ENCODE measurements around the gene LSM3.
"Not testable (repeated sequence)": the region's sequence is repeated elsewhere in the genome, so short reads cannot be mapped to it uniquely, and the experiment has no call there.

LSM3 gene

DNA sequence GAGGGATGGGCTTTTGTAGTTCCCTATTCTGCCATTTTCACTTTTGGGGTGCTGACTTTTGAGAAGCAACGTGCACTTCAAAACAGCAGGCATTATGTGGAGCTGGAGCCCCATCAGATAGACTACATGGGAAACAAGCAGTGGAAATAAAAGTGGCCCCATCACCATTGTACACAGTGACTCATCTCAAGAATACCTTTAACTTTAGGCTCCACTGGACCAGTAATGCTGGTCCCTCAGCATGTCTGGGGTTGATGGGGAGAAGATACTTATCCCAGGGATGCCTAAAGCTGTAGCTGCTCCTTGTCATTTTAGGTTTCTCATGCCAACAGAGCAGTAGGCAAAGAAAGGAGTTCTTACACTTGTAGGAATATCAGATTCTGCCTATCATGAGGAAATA is 45.0 kb downstream of the LSM3 start:
- DNase-seq: no peak

DNA sequence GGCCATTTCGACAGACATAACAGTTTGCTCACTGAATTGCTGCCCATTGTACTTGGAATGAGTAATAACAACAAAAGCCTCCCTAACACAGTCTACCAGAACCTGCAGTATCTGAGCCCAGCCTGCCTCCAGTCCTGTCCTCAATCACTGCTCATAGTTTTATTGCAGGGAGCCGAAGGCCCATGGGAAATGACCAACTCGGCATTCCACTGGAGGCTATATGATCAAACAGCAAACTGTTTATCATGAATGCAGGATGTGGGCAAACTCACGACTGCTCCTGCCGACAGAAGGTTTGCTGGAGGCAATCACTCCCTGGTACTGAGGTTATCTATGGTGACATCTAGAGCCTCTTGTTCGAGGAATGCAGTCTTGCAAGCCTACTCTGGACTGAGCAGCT is 46.3 kb downstream of the LSM3 start:
- no peak for DNase-seq

DNA sequence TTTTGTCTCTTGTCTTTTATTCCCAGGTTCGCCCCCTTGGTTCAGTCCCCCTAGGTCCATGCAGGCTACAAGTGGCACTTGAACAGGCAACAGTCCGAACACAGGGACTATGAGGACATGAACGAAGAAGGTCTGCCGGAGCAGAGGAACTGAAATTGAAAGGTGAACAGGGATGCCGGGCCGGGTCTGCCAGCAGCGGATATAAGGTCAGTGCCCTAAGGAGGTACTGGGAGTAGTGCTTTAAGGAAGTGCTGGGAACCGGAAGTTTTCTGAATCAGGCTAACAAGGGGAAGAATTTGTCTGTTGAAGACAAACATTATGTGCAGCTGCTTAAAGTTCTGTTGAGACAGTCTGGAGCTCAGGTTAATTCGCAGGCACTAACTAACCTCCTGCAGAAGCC is 46.8 kb downstream of the LSM3 start:
- DNase-seq: no peak

DNA sequence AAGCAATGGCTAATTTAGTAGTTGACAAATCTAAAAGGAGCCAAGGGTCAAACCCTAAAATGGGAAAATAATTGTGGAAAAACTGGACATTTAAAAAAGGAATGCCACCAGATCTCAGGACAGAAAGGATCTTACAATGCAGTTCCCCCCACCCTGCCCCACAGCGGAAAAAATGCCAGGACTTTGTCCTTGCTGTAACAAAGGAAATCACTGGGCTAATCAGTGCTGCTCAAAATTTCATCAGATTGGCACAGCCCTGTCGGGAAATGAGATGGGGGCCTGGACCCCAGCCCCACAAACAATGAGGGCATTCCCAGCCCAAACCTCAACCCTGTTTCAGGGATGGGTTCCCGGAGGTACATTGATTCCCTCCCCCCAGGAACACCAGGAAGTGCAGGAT is 47.7 kb downstream of the LSM3 start:
- DNase-seq: not testable (repeated sequence)

DNA sequence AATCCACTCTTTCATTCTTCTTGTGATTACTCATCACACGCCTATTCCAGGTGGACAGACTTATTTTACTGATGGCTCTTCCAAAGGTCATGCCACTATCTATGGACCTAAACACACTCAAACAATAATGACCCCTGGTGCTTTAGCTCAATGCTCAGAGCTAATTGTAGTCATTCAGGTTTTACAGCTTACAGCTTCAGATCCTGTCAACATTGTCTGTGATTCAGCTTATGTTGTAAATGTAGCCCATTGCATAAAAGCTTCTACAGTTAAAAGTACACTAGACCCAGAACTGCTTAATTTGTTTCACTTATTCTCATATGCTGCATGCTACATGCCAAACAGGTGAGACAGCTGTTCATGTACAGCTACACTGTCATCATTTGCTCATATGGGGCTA is 49.2 kb downstream of the LSM3 start:
- no peak for DNase-seq

DNA sequence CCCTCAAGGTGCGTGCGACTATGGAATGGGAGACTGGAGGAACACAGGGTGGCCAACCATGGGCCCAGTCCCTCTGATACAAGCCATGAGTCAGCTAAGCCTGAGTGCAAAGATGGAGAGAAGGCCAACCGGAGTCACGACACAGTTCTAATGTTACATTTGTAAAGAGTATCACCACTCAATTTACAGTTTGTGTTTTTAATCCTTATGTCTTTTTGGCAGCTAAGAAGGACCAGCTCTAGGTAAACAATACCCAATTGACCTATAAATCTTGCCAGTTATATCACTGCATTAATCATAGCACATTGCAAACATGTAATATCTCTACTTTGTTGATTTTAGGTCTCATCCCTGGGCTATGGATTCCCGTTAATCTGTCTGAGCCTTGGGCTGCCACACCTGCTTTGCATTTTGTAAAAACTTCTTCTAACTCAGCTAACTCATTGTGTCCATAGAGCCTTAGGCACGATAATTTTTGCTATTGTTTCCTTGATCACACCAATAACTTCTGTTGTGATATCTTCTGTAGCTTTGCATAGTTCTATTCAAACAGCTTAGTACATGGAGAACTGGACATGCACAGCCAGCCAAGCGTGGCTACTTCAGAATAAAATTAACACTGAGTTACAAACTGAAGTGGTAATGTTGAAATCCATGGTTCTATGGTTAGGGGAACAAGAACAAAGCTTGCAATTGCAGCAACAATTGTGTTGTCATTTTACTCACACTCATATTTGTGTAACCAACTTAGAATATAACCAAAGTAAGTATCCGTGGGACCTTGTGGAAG is 50.3 kb downstream of the LSM3 start:
- DNase-seq: no peak

DNA sequence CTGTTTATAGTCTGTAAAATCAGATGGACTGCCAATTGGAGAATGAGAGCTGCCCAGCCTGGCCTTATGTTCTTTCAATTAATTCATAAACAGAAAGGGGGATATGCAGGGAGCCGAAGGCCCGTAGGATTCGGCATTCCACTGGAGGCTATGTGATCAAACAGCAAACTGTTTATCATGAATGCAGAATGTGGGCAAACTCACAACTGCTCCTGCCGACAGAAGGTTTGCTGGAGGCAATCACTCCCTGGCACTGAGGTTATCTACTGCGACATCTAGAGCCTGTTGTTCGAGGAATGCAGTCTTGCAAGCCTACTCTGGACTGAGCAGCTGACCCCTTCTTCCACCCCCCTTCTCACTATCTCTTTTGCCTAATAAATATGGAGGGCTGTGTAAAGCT is 51.1 kb downstream of the LSM3 start:
- not testable (repeated sequence) for DNase-seq

DNA sequence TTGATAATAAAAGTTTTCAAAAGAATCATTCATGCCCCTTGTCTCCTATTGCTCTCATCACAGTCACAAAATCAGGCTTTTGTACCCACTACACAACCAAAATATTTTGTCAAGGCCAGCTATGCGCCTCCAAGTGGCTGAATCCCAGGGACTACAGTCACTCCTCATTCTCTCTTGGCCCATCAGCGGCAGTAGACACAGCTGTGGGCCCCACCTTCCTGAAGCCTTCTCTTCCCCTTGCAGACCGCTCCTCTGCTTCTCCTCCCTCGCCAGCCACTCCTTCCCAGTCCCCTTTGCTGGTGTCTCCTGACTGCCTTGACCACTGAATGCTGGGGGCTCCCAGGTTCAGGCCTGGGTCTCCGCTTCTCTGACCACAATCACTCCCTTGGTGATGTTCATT is 52.1 kb downstream of the LSM3 start:
- DNase-seq: no peak

DNA sequence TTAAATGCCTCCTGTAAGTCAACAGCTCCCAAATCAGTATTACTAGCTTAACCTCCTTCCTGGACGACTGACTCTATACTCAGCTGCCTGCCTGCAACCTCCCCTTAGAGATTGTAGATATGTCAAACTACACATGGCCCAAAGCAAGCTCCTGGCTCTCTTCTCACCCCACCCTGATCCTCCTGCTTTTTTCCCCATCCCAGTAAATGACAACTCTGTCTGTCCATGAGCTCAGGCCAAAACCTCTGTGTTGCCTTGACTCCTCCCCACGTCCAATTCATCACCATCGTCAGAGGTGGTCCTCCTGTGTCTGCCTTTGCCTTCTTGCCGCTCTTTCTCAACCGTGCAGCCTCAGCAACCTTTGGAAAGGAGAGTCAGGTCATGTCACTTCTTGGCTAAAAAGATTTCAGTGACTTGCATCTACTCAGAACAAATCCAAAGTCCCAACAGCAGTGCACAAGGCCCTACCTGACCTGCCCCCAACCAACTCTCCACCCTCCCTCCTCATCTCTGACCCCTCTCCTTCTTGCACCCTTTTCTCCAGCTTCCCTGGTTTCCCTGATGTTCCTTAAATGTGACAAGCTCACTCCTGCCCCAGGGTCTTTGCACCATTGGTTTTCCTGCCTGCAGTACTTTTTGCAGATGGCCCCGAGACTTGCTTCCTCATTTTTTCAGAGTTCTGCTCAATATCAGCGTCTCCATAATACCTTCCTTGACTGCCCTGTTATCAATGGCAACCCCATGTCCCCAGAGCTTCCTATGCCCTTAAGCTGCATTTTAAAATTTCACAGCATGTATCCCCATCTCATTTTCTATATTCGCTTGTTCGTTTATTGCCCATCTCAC is 52.8 kb downstream of the LSM3 start:
- DNase-seq: no peak

DNA sequence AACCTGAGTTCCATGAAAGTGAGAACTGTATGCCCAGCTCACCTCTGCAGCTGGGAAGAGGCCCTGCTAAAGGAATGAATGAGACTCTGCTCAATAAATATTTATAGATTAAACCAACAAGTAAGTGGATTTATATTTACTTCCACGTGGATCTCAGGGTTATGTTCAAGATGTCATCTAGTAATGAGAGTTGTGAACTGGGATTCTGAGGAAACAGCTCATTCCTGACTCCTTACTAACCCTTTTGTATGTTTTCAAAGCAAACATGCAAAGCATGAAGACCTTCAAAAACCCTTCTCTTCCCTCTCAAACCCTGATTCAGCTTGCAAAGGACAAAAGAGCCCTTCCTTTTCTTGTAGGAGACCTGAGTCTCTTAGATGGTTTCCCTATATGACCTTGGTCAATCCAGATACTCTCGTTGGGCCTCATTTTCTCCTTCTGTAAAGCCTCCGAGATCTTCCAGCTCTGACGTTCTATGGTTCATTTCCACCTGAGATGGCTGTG is 53.4 kb downstream of the LSM3 start:
- no peak for DNase-seq

DNA sequence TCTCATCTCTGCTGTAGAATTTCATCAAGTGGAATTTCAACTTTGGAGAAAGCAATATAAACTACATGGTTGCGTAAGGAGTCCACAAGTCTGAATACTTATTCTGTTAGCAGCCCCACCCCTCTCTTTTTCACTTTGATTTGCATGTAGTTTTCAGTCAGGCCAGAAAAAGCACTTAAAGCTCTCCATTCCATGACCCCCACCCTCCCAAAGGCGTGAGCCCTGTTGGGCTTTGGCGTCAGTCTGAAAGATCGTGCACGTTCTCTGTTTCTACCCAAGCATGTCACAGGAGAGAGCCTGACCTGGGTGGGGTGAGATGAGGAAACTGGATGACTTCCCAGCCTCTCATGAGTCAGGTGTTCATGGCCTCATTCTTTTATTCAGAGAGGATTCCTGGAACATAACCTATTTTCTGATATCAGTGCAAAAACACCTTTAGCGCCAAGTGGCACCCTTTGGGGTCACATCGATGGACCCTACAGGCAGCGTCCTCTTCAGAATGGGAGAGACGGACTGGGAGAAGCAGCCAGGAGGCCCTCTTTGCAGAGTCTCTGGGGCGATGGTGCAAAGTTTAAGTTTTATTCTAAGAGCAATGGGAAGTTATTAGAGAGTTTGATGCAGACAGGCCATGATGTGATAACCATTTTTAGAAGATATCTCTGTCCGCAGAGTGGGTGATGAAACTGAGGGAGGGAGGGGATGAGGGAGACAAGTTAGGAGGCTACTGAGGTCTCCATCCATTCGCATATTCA is 55.8 kb downstream of the LSM3 start:
- DNase-seq: no peak

DNA sequence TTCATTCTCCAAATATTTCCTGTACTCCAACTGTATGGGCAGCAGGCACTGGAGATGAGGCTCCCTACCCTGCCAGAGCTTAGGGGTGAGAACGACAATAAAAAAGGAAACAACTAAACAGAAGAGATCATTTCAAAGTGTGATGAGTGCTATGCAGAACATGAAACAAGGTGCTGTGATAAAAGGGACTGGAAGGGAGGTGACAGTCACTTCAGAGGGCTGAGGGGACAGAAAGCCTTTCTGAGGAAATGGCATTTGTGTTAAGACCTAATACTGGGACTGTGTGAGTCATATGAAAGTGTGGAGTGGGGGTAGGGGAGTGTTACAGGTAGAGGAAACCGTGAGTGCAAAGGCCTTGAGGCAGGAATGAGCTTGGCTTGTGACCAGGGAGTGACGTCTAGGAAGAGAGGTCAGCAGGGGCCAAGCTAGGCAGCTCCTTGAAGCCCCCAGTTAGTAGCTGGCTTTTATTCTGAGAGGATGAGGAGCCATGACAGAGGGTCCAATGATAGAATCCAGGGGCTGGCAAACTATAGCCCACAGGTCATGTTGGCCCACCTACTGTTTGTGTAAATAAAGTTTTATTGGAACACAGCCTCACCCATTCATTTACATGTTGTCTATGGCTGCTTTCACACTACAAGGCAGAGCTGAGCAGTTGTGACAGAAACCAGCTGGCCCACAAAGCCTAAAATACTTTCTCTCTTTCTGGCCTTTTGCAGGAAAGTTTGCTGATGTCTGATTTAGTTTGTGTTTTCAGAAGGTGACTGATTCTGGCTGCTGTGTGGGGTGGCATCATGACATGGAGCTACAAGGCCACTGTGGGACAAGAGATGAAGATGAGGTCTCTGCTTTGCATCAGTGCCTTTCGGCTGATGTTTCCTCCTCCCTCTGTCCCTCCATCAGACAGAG is 56.6 kb downstream of the LSM3 start:
- no peak for DNase-seq

DNA sequence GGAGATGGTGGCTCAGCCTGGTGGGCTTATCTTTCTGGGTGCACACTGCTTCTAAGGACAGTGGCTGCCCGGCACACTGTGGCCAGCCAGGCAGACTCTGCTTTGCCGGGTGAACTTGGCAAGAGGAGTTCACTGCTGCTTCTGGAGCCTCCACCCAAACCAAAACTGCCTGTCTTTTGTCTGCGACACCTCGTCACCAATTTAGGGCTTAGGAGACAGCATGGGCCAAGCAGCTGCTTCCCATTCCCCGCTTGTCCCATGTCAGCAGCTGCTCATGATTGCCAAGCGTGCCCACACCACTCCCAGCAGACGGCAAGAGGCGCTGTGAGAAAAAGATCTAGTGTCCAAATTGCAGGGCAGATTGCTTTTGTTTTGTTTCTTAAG is 57.3 kb downstream of the LSM3 start:
- no peak for DNase-seq

DNA sequence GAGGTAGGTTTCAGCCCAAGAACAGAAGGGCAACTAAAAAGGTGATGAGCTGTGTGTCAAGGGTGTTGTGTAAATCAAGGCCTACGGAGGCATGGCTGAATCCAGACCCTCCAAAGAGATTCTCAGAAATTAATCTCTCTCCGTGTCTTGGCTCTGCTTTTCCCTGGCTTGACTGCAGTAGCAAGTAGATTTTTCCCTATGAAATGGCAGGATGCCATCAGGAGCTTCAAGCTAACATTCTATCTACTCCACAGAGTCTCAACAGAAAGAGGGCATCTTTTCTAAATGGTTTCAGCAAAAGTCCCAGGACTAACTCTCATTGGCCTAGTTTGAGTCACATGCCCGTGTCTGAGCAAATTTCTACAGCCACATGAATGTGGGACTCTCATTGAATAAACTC is 58.3 kb downstream of the LSM3 start:
- no peak for DNase-seq

DNA sequence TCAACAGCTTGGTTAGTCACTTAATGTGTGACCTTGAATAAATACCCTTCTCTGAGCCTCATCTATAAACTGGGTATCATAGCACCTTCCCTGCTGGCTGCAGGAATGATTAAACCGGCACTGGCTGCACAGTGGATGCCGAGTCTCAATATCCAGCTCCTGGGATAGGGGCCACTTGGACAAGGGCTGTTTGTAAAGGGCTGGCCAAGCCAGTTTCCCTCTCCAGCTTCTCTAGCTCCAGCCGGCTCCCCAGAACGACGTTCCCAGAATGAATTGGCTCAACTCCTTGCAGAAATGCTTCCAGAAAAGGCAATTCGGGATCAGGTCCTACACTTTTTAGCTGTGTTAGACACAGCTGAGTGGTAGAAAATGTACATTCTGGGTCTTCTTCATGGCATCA is 58.8 kb downstream of the LSM3 start:
- DNase-seq: no peak

DNA sequence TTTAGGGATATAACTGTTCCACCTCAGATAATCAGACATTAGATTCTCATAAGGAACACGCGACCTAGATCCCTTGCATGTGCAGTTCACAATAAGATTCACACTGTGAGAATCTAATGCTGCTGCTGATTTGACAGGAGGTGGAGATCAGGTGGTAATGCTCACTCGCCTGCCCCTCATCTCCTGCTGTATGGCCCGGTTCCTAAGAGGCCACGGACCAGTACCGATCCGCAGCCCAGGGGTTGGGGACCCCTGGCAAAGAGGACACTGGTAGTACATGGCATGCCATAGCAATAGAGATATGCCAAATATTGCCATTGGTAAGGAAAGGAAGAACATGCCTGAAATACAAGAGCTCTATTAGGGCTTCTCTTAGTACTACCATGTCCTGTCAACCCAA is 59.7 kb downstream of the LSM3 start:
- no peak for DNase-seq

DNA sequence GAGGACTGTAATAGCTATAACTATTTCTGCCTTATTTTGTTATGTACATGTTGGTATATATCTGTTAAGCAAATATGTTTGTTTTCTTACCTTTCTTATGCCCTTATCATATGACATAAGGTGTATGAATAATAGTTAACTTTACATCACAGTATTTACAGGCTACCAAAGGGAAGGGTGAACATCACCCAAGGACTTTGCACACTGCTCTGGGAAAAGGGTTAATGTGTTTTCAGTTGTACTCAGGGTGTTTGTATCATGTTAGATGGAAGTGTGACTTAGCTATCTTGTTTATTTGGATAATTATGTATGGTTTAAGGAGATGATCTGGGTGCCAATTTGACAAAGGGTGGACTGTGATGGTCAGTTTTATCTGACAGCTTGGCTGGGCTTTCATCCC is 60.3 kb downstream of the LSM3 start:
- no peak for DNase-seq

DNA sequence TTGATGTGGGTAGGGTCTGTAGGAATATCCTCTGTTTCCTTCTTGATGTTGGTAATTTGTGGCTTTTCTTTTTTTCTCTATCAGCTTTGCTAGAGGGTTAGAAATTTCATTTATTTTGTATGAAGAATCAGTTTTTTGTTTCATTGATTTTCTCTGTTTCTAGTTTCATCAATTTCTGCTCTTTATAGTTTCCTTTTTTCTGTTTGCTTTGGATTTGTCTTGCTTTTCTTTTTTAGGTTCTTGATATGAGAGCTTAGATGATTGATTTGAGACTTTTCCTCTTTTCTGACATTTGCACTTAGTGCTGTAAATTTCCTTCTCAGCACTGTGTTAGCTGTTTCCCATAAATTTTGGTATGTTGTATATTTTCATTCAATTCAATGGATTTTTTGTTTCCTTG is 61.3 kb downstream of the LSM3 start:
- no peak for DNase-seq

DNA sequence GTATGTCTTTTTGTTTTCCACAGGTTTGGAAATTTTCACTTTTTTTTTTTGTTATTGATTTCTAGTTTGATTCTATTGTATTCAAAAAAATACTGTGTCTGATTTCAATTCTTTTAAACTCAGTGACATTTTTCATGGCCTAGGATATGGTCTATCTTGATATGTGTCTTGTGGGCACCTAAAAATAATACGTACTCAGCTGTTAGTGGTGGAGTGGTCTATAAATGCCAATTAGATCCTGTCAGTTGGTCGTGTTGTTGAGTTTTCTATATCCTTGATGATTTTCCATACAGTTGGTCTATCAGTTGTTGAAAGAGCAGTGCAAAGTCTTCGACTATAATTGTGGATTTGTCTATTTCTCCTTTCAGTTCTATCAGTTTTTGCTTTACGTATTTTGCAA is 61.7 kb downstream of the LSM3 start:
- DNase-seq: no peak

DNA sequence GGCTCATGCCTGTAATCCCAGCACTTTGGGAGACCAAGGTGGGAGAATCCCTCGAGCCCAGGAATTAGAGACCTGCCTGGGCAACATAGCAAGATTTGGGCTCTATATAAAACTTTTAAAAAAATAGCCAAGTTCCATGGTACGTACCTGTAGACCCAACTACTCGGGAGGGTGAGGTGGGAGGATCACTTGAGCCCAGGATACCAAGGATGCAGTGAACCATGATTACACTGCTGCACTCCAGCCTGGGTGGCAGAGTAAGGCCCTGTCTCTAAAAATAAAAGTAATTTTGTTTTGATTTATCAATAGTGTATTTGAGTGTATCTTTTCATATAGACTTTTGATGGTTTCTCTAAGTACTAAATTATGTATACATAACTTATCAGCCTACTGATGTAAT is 63.1 kb downstream of the LSM3 start:
- DNase-seq: no peak

DNA sequence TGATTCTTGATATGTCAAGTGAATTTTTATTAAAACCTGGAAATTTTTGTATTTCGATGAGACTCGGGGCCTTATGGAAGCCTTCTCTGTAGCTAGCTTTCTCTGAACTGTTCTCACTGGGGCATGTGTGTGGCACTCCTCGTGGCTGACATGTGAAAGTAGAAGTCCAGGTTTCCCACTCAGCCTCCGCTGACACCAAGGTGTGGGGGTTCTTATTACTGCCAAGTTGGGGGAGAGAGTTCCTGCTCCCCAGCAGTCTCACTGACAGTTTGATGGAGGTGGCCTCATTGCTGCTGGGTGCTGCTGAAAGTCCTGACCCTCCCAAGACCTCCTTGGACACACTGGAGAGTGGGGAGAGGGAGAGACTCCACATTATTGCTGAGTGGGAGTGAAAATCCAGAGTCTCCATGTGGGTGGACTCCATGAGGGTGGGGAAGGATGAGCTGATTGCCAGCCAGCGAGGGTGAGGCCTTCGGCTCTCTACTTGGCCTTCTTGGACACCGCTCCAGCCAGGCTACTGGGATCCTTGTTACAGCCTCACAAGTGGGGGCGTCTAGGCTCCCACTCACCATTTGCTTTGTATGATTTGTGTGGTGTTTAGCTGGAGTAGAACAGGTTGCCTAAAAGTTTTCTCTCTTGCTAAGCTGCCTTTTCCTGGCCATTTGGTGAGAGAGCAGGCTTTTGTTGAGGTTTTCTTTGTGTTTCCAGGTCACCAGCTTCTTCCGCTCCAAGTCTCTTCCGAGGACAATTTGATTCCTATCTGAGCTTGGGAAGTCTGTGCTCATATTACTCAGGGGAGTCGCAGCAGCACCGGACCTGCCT is 64.1 kb downstream of the LSM3 start:
- DNase-seq: no peak

DNA sequence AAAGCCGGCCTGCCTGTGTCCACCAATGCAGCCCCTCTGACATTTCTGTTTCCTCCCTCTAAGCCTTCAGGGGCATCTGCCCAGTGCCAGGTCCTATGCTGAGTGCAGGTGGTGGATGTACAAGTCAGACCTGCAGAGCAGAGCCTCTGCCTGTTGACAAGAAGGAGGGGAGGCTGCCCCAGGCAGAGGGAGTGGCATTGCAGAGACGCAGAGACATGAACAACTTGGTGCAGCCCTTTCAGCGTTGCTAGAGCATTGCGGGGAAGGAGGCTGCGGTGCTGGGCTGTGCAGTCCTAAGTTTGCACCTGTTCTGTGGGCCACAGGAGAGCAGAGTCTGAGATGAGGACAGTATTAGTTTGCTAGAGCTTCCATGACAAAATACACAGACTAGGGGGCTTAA is 65.2 kb downstream of the LSM3 start:
- no peak for DNase-seq
